Sciatic nerve (tissue), 2 donors: ENCODE data around the gene BTBD9. TPM values are rescaled to one million over a fixed set of nuclear protein-coding genes. Genes with fewer than 3 reads are reported as not detected.

Experiments used
- ATAC-seq: fragments of 200-7000 bp; cut with Tn5 transposase; one replicate; pipeline ENCODE4 v1.9.1; 2020; ENCODE audit warnings: mild to moderate bottlenecking, moderate library complexity
- DNase-seq: peaks from one replicate; pipeline ENCODE4 v3.0.0-alpha.2; 2020; ENCODE audit warnings: low spot score
- intact Hi-C: fragments of 100-400 bp; cut with DNase I; formaldehyde crosslinking; loops from one replicate; pipeline ENCODE4 v1.14.2; 2022
- total RNA-seq: library from RNA; stranded (reverse); fragmentation: NEBNext Ultra II Directional; extraction: Animal tissue kit (Norgen Biotek cat#: 25700); gene quantifications from one replicate; pipeline ENCODE4 v1.2.1, GENCODE V29; 2021
- donor health status: DM: no; HTN: no; CAD: no.
- donor health status: DM: no; HTN: no; CAD: no.

BTBD9 gene
- total RNA-seq, 1 donor from 2014 or later, result 22.4 TPM

DNA sequence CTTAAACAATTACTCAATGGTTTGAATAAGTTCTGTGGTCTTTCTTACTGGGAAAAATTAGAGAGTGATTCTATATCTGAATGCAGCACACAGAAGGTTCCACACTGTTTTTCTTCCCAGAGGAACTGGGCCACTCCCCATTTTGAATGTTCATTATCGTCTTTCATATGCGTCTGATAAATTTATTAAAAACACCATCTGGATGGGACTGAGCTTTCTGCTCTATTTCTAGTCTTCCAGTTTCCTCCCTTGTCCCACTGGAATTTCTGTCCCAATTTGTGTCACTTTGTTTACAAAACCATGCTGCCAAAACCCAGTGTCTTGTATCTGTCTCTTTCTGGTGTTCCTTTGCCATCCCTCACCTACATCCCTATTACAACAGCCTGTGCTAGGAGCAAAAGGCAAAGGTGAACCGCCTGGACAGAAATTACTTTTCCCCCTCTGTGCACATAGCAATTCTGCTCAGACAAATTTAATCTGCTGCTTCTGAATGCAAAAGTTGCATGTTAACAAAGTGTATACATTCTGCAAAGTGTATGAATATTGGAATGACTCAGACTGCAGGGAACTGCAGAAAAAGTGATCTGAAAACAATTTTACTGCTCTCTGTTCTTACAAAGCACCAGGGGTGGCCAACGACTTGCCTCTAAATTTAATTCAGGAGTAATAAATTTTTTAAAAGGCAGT lies 333.6 kb downstream of the BTBD9 start:
- no peak for DNase-seq
- intact Hi-C loops, result no loop called here
- ATAC-seq, result no peak

DNA sequence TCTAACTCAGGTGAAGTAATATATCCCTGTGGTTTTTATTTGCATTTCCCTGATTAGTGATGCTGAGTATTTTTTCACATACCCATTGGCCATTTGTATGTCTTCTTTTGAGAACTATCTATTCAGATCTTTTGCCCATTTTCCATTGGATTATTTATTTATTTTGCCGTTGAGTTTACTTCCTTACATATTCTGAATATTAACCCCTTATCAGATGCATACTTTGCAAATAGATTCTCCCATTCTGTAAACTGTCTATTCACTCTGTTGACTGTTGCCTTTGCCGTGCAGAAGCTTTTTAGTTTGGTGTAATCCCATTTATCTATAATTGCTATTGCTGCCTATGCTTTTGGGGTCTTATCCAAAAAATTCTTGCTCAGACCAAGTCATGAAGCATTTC lies 336.9 kb downstream of the BTBD9 start:
- intact Hi-C loops, result no loop called here
- DNase-seq, result no peak
- ATAC-seq, result no peak

DNA sequence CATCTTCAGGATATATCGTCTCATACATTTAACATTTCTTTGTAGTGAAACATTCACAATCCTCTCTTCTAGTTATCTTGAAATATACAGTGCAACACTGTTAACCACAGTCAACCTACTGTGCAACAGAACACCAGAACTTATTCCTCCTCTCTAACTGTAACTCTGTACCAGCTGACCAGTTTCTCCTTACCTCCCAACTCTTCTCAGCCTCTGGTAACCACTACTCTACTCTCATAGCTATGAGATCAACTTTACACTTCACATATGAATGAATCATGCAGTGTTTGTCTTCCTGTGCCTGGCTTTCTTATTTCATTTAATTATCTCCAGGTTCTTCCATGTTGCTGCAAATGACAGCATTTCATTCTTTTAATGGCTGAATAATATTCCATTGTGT lies 337.6 kb downstream of the BTBD9 start:
- ATAC-seq (no peak), DNase-seq (no peak)
- intact Hi-C loops, result no loop called here

DNA sequence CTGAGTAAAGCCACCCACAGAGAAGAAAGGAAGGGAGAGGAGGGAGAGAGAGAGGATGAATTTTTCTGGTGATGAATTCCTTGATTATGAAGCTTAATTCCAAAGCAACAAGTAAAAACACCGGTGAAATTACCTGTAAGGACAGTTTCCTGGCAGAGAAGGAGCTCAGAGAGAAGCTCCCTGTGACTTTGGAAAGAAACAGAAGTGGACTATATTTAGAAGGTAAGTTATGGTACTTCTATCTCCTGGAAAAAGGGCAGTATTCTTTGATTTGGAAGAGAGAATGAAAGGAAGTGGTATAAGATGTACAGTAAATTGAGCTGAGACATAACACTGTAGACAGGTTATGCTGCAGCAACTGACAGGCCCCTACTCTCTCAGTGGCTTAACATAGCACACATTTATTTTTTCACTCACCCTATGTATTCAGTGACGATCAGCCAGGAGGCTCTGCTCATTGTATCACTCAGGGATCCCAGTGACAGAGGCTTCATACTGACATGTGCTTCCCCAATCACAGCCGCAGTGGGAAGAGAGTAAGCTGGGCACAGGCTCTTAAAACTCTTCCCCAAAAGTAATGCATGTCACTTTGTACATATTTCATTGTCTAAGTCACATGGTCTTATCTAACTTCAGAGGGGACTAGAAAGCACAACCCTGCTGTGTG lies 349.5 kb downstream of the BTBD9 start:
- DNase-seq, result no peak
- intact Hi-C loops, result no loop called here
- no peak for ATAC-seq

DNA sequence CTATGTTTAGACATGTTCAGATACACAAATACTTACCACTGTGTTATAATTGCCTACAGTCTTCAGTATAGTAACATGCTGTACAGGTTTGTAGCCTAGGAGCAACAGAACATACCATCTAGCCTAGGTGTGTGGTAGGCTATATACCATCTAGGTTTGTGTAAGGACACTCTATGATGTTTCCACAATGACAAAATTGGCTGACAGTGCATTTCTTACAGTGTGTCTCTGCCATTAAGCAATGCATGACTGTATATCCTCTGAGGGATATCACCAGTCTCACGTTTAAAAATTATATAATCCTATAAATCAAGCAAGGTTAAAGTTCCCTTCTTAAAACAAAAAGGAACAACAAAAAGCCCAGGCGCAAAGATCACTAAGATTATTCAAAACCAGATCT lies 352.2 kb downstream of the BTBD9 start:
- DNase-seq (no peak), ATAC-seq (no peak)
- intact Hi-C loops, result no loop called here

DNA sequence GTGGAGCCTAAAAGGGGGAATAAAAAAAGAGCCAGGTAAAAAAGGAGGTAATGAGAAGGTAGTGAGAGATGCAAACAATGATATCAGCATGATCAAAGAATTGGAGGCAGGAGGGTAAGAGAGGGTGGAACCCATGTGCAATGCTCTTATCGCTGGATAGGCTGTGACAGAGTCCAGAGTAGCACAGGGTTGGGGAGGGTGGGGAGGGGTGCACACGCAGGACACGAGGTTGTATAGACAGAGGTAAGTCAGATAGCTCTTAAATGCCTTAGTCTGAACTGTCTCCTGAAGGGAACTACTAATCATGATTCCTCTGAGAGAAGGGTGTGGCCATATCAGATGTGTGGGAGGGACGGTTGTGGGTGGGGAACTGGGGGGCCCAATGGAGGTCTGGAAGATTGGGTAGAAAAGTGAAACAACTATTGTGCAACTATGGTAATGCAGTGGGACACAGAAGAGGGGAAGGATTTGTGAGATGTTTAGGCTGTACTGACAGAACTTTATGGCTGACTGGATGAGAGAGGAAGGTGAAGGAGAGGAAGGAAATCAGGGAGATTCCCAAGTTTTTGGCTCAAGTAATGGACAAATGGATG lies 354.8 kb downstream of the BTBD9 start:
- ATAC-seq (no peak), DNase-seq (no peak)
- intact Hi-C loops, result no loop called here

DNA sequence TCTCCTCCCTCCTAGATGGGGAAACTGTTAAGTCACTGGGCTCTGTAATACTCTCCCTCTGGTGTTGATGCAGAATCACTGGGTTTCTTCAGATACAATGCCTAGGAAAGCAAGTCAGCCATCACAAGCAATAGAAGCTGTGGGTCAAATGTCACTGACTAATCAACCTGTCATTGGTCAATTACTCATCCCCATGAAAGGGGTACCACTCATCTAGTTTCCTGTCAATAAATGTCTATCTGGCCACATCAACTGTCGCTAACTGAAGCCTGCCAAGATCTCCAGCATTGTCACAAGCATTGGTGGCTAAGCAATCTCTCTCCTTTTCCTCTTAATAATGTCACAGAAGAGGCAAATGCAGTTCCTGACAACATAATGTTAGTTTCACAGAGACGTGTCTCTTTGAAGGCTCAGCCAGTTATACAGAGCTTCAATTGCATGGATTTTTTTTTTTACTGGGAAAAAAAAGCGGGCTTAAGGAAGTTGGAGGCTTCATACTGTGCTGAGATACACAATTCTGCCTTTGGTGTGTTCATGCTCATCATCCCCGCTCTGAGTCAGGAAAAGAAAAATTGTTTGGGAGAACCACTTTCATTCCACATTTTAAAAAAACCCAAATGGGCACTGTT lies 355.9 kb downstream of the BTBD9 start:
- intact Hi-C loops, result no loop called here
- DNase-seq (no peak), ATAC-seq (no peak)

DNA sequence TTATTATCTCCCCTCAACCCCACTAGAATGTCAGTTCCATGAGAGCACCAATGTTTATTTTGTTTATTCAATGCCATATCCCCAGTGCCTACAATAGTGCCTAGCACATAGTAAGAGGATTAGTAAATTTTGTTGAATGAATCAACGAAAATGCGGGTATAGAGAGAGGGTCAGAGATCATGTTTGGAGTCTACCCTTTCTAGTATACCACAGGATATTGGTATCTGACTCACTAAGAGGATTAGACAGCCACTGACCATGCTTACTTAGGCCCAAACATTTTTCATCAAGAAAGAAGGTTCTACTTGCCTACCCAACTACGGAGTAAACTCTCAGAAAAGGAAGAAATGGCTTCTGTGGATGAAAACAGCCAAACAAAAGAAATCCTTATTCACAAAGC lies 356.8 kb downstream of the BTBD9 start:
- intact Hi-C loops, result no loop called here
- DNase-seq (no peak), ATAC-seq (no peak)

DNA sequence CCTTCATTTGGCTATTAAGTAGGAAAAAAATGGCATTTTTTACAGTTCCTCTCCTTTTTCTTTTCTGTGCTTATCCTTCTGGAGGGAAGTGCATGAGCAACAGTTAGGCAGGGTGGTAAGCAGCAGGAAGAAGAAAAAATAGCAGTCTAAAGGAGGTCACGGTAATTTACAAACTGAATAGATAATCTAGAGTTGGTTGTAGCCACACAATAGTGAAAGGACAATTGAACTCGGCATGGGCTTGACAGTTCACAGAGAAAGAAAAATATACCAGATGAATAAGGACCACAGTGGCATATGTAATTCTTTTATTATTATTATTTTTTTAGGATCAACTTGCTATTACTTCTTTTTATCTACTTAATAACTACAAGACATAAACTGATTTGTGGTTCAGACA lies 358.6 kb downstream of the BTBD9 start:
- no peak for DNase-seq
- ATAC-seq, result no peak
- intact Hi-C loops, result no loop called here

DNA sequence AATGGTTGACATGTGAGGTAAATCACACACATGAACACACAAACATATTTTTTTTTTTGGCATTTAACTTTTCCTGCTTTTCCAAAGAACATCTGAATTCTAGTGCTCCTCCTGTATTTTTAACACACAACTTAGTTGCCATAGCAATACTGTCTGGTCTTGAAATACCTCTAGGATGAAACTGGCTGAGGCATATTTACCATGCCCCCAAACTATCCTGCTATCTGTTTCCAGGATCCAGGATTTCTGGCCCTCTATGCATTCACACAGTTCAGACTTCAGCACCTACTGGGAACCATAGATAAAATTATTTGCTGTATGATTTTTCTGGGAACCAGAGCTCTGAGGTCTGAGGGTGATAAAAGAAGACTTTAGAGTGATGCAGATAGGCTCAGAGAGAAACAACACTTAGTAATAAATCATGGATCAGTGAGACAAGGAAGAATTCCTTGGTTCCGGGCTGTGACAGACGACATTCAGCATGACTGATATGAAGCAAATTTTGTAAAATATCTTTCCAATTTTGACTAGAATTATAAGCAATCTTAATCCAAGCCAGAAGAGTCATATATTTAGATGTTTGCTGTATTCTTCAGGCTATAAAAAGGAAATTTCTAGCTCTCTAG lies 359.7 kb downstream of the BTBD9 start:
- intact Hi-C loops, result no loop called here

DNA sequence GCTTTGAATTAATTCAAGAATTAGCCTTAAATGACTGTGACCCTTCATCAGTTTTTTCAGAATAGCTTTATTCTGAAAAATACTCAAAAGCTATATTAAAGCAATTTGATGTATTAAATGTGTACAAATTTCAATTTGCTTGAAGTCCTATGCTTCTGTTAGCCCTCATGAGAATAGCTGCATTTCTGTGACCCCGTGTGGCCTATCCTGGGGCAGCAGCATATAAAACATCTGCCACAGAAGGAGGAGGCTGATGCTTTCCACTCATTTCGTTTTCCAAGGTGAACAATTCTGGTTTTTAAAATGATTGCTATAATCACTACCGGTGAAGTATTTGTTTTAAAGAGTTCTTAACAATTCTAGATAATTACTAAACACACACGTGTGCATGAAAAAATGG lies 360.3 kb downstream of the BTBD9 start:
- intact Hi-C loops, result no loop called here
- DNase-seq (no peak), ATAC-seq (no peak)

More for the DNA sequence above, 359.7 kb downstream of the BTBD9 start:
- DNase-seq (no peak), ATAC-seq (no peak)

DNA sequence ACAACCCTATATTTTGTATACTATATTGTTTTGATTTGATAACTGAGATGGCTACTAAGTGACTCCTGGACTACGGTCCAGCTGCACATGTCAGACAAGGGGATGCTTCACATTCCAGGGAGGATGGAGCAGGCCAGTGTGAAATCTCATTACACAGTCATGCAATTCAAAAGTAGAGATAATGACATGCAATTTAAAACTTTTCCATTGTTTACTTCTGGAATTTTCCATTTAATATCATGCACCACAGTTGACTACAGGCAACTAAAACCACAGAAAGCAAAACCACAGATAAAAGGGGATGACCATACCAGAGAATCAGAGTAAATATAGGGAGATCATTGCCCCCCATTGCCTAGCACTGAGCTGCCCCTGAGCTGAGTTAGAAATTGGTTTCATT lies 366.4 kb downstream of the BTBD9 start:
- no peak for ATAC-seq
- no peak for DNase-seq
- intact Hi-C loops, result no loop called here

DNA sequence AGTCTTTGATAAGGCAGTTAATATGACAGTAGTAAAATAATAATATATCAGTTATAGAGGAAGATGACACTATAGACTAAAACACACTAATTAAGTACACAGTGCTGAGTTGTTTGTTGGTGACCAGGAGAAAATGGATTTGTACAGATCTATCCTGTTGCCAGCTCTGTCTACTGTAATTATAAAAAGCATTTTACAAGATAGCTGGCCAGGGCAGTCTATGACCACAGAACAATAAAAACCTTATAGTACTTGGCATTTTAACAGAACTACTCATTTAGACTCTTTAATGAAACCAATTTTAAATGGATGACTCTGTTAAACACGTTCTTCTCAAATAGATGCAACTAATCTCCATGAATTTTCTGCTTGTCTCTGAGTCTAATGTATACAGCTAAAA lies 367.5 kb downstream of the BTBD9 start:
- intact Hi-C loops, result no loop called here
- DNase-seq (no peak), ATAC-seq (no peak)

DNA sequence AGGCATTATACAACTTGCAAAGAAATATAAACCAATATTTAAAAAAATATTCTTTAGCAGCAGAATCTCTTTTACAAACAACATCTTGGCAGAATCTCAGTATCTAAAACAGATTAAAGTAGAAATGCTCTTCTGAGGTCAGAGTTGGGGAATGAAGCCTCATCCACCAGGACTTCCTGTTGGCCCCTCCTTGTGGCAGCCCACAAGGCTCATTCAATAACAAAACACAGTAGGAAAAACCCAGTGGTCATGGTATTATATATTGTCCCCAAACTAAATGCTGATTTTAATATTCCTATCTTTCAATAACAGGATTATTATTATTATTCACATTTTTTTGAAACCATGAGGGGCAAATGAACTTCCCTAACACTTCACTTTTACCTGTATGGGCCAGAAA lies 368.6 kb downstream of the BTBD9 start:
- no peak for DNase-seq
- no peak for ATAC-seq
- intact Hi-C loops, result no loop called here

DNA sequence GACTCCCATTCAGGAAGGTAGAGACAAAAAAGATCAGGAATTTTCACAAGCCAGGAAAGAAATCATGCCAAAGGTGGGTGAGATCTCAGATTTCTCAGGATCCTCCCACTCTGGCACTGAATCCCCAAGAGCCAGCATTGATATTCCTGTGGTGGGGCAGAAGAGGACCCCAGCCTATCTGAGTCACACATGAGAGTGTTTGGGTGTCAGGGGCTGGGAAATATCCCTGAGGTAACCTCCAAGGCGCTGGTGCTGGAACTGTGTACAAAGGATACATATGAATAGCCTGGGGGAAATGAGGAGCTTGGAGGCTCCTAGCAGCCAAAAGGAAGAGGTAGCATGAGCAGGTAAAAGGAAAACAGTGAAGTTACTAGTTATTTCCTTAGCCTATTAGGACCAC lies 369.4 kb downstream of the BTBD9 start:
- ATAC-seq, result no peak
- intact Hi-C loops, result no loop called here
- no peak for DNase-seq

DNA sequence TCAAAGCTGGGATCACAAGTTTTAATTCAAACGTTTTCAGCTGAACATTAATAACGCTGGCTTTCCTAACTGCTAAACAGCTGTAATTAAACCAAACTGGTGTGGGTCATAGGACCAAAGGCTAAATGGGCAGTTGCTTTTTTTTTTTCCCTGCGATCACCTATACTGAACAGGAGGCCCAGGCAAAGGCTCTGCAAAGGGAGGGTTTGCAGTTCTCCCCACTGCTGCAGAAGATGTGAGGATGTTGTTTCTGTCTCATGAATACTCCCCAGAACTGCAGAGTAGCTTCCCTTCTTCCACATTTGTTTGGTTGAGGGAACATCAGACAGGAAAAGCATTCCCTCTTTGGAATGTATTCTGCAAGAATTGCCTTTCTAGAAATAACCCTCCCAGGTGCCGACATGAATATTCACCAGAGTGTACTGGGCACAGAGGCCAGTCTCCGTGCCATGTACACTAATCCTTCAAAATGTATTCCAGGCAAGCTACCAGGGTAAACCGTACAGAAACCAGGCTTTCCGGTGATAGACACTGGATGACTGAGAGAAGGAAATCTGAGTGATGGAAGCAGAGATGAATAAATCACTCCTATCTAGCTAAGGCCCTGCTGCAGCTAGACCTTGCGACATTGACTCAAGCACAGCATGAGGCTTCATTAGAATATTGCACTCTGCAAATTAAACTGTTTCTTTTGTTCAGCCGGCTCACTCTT lies 370.1 kb downstream of the BTBD9 start:
- intact Hi-C loops, result no loop called here
- DNase-seq, result no peak
- no peak for ATAC-seq

DNA sequence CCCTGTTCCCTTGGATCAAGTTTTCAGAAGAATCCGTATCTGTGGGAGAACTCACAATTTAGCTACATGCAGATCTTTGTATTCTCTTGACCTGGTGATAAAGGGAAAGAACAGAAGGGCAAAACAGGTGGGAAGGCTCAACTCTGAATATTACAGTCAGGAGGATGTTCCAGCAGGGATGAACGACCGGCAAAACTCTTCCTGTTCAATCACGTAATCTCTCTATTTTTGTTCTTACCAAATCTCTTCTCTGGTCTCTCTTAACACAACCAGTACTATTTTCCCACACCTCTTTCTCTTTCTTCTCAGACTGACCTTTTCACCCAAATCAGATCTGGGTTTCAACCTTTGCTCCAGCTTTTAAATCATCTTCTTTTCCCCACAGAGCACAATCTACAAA lies 371.4 kb downstream of the BTBD9 start:
- intact Hi-C loops, result no loop called here
- ATAC-seq, result no peak
- DNase-seq, result no peak

DNA sequence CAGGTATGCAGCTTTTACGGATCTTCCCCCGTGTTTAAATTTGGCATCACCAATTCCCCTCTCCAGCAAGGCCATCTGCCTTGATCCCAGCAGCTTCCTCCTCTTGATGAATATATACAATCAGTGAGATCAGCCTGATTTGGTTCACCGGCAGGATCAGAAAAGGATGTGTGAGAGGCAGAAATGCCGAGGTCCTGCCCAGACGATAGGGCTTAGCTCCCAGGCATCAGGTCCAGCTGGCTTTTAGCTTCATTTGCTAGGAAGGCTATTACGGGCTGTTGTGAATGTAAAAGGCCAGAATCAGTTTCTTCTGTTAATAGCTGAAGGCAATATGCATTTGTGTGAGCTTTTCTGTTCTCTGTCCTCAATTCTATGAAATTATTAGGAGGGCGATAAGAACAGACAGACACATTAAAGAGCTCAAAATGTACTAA lies 372.8 kb downstream of the BTBD9 start:
- ATAC-seq (no peak), DNase-seq (no peak)
- intact Hi-C loops, result no loop called here

DNA sequence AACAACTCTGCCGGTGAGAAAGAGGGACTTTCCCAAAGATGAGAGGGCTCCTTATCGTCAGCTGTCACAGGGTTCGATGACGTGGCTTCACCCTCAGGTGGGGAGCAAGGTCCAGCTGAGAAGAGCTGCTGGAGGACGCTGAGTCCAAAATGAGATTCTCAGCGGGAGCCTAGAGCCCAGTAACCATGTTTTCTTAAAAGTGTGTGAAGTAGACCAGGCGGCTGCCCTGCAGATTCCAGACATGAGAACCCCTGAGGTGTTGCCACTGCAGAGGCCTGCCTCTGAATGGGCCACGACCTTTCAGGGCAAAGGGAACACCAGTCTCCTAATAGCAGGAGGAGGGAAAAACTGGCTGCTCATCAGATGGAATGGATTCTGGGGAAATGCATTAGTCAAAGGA lies 375.1 kb downstream of the BTBD9 start:
- DNase-seq (no peak), ATAC-seq (no peak)
- intact Hi-C loops, result no loop called here
